ENCODE data around the gene PIP5K1C.

- TF ChIP-seq CTCF (IDR thresholded peaks at IDR 0.05) (no peak), JUN (CRISPR knock-in tag; IDR thresholded peaks at IDR 0.05) (no peak), USF2 (CRISPR knock-in tag; IDR thresholded peaks at IDR 0.05) (peak; percentile 83), TEAD1 (CRISPR knock-in tag; IDR thresholded peaks at IDR 0.05) (no peak), MAX (CRISPR knock-in tag; IDR thresholded peaks at IDR 0.05) (no peak)
- TF ChIP-seq, protein P1, sequence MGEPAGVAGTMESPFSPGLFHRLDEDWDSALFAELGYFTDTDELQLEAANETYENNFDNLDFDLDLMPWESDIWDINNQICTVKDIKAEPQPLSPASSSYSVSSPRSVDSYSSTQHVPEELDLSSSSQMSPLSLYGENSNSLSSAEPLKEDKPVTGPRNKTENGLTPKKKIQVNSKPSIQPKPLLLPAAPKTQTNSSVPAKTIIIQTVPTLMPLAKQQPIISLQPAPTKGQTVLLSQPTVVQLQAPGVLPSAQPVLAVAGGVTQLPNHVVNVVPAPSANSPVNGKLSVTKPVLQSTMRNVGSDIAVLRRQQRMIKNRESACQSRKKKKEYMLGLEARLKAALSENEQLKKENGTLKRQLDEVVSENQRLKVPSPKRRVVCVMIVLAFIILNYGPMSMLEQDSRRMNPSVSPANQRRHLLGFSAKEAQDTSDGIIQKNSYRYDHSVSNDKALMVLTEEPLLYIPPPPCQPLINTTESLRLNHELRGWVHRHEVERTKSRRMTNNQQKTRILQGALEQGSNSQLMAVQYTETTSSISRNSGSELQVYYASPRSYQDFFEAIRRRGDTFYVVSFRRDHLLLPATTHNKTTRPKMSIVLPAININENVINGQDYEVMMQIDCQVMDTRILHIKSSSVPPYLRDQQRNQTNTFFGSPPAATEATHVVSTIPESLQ (CRISPR knock-in tag; IDR thresholded peaks at IDR 0.05): no peak
- TF ChIP-seq, protein P2, sequence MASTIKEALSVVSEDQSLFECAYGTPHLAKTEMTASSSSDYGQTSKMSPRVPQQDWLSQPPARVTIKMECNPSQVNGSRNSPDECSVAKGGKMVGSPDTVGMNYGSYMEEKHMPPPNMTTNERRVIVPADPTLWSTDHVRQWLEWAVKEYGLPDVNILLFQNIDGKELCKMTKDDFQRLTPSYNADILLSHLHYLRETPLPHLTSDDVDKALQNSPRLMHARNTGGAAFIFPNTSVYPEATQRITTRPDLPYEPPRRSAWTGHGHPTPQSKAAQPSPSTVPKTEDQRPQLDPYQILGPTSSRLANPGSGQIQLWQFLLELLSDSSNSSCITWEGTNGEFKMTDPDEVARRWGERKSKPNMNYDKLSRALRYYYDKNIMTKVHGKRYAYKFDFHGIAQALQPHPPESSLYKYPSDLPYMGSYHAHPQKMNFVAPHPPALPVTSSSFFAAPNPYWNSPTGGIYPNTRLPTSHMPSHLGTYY (CRISPR knock-in tag; IDR thresholded peaks at IDR 0.05): no peak
Observed at GRCh38 chr19:3743486-3743885, 43.2 kb upstream of the PIP5K1C start.
